22Rv1 (cell line): ENCODE data around the gene PLD5.

ENCODE experiments used
- CTCF ChIP-seq: fragments of 450-650 bp; IDR thresholded peaks from 2 replicates; pipeline ENCODE4 v1.5.1; 2017; ENCODE audit warnings: mild to moderate bottlenecking
- ZFX ChIP-seq: fragments of 450-650 bp; IDR thresholded peaks from 2 replicates; pipeline ENCODE4 v1.6.1; 2017; ENCODE audit warnings: antibody characterized with exemption, borderline replicate concordance

GRCh38 chr1:242525769-242526168 lies 1.3 kb upstream of the PLD5 start:
- TF ChIP-seq CTCF (no peak), ZFX (no peak)
